Trophoblast cell (in vitro differentiated cells and primary cell): ENCODE results near the gene TVP23A.

Experiments
- DNase-seq, 2 donors: peaks; one replicate each; pipeline ENCODE4 v3.0.0-alpha.2; 2016
- H2AFZ ChIP-seq: 2 replicates; pipeline ENCODE4 v1.6.1; 2013; ENCODE audit warnings: low read length, moderate library complexity, mild to moderate bottlenecking; ENCODE audit not compliant: insufficient read depth, poor library complexity
- H2AK5ac ChIP-seq: 2 replicates; pipeline ENCODE4 v1.6.1; 2013; ENCODE audit warnings: mild to moderate bottlenecking, low read length
- H2BK120ac ChIP-seq: 2 replicates; pipeline ENCODE4 v1.6.1; 2013; ENCODE audit warnings: low read length, mild to moderate bottlenecking, moderate library complexity; ENCODE audit not compliant: insufficient read depth, poor library complexity
- H2BK12ac ChIP-seq: 2 replicates; pipeline ENCODE4 v1.6.1; 2013; ENCODE audit warnings: mild to moderate bottlenecking, low read length, moderate library complexity
- H2BK5ac ChIP-seq: 2 replicates; pipeline ENCODE4 v1.6.1; 2013; ENCODE audit warnings: low read length, low read depth, moderate library complexity, mild to moderate bottlenecking; ENCODE audit not compliant: poor library complexity
- H3K14ac ChIP-seq: 2 replicates; pipeline ENCODE4 v1.6.1; 2013; ENCODE audit warnings: mild to moderate bottlenecking, low read length
- H3K18ac ChIP-seq: 2 replicates; pipeline ENCODE4 v1.6.1; 2013; ENCODE audit warnings: mild to moderate bottlenecking, low read length
- H3K23ac ChIP-seq: 2 replicates; pipeline ENCODE4 v1.6.1; 2013; ENCODE audit warnings: low read length
- H3K27ac ChIP-seq: 2 replicates; pipeline ENCODE4 v1.5.1; 2013; ENCODE audit warnings: low read depth, mild to moderate bottlenecking, inconsistent platforms, low read length, moderate library complexity
- H3K27me3 ChIP-seq: 2 replicates; pipeline ENCODE4 v1.6.1; 2013; ENCODE audit warnings: inconsistent platforms, mild to moderate bottlenecking, low read length, moderate library complexity; ENCODE audit not compliant: insufficient read depth
- H3K36me3 ChIP-seq, 2 experiments: 1 replicate in 1 of 2; 2 replicates in 1 of 2; pipeline ENCODE4 v1.6.1; 2013; ENCODE audit warnings: low read length in 2 of 2, mild to moderate bottlenecking in 2 of 2, moderate library complexity in 1 of 2; ENCODE audit not compliant: insufficient read depth in 2 of 2, control insufficient read depth in 1 of 2
- H3K4ac ChIP-seq: 2 replicates; pipeline ENCODE4 v1.6.1; 2013; ENCODE audit warnings: low read depth, mild to moderate bottlenecking, low read length, moderate library complexity
- H3K4me1 ChIP-seq, 2 experiments: 1 replicate in 1 of 2; 2 replicates in 1 of 2; pipeline ENCODE4 v1.6.1; 2013; ENCODE audit warnings: low read length in 2 of 2, mild to moderate bottlenecking in 2 of 2, moderate library complexity in 1 of 2; ENCODE audit not compliant: insufficient read depth in 2 of 2, control insufficient read depth in 1 of 2
- H3K4me2 ChIP-seq: 2 replicates; pipeline ENCODE4 v1.6.1; 2013; ENCODE audit warnings: inconsistent platforms, mild to moderate bottlenecking, low read length, moderate library complexity
- H3K4me3 ChIP-seq: 2 replicates; pipeline ENCODE4 v1.5.1; 2013; ENCODE audit warnings: mild to moderate bottlenecking, low read depth, low read length, inconsistent platforms
- H3K79me1 ChIP-seq: one replicate; pipeline ENCODE4 v1.6.1; 2013; ENCODE audit warnings: low read length
- H3K79me2 ChIP-seq: 2 replicates; pipeline ENCODE4 v1.6.1; 2013; ENCODE audit warnings: low read length, mild to moderate bottlenecking; ENCODE audit not compliant: control insufficient read depth, insufficient read depth, poor library complexity
- H3K9ac ChIP-seq: 2 replicates; pipeline ENCODE4 v1.6.1; 2013; ENCODE audit warnings: mild to moderate bottlenecking, low read length
- H3K9me3 ChIP-seq: 2 replicates; pipeline ENCODE4 v1.6.1; 2013; ENCODE audit warnings: low read depth, mild to moderate bottlenecking, control low read depth, inconsistent platforms, low read length; ENCODE audit not compliant: insufficient read depth
- H4K12ac ChIP-seq: 2 replicates; pipeline ENCODE4 v1.6.1; 2013; ENCODE audit warnings: low read depth, mild to moderate bottlenecking, low read length, moderate library complexity
- H4K8ac ChIP-seq: 2 replicates; pipeline ENCODE4 v1.6.1; 2013; ENCODE audit warnings: low read depth, mild to moderate bottlenecking, low read length, moderate library complexity
- H4K91ac ChIP-seq: one replicate; pipeline ENCODE4 v1.6.1; 2013; ENCODE audit warnings: low read depth, mild to moderate bottlenecking, low read length, moderate library complexity
- WGBS: extraction: QIAGEN DNeasy Blood & Tissue Kit; methylation state at CpG from one replicate; pipeline ENCODE4 v1.1.7; 2013; ENCODE audit warnings: missing lambda C conversion rate; ENCODE audit not compliant: insufficient read length, insufficient coverage; ENCODE audit errors: extremely low coverage; 5-methylcytosine and 5-hydroxymethylcytosine counted together

Gene TVP23A

DNA sequence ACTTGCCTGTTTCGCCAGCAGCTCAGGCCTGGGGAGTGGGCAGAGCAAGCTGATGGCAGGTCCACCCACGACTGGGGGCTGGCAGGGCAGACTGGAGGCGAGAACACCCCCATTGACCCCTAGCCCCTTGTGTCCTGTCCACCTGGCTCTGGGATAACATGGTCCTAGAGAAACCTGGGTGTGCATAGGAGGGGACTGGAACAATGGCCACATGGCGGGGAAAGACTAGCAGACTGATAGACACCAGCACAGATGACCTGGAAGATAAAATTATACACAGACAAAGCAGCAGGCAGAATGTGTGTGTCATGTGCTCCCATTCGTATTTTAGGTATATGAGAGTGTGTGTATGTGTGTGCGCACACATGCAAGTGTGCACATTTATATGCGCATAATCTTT, 51.5 kb downstream of the TVP23A start:
- no peaks in the 10 kb centered on the region for H3K79me2 ChIP-seq
- no peaks in the 10 kb centered on the region for H3K79me1 ChIP-seq
- no peak overlapping the region for H3K4ac ChIP-seq
- H2BK120ac ChIP-seq = no peak overlapping the region
- no peak overlapping the region for H2AK5ac ChIP-seq
- H3K36me3 ChIP-seq = peaks cover 11 to 22% of the 10 kb centered on the region in 2 experiments
- H3K14ac ChIP-seq = no peak overlapping the region
- H3K27ac ChIP-seq = no peak overlapping the region
- no CpG with 5 or more reads among the region's 7 CpGs for WGBS
- no peak overlapping the region for H3K4me2 ChIP-seq
- H4K12ac ChIP-seq = no peak overlapping the region
- H3K18ac ChIP-seq = no peak overlapping the region
- no peak overlapping the region for H4K8ac ChIP-seq
- no peak overlapping the region for H2AFZ ChIP-seq
- peaks cover 4% of the 10 kb centered on the region for H3K9me3 ChIP-seq
- no peak overlapping the region for H2BK5ac ChIP-seq
- no peak overlapping the region for H3K9ac ChIP-seq
- no peak overlapping the region for H4K91ac ChIP-seq
- H2BK12ac ChIP-seq = no peak overlapping the region
- peaks cover 7 to 8% of the 10 kb centered on the region in 2 experiments for H3K4me1 ChIP-seq
- no peak overlapping the region for H3K23ac ChIP-seq
- no peak overlapping the region for H3K4me3 ChIP-seq
- no peak for DNase-seq
- H3K27me3 ChIP-seq = no peaks in the 10 kb centered on the region

DNA sequence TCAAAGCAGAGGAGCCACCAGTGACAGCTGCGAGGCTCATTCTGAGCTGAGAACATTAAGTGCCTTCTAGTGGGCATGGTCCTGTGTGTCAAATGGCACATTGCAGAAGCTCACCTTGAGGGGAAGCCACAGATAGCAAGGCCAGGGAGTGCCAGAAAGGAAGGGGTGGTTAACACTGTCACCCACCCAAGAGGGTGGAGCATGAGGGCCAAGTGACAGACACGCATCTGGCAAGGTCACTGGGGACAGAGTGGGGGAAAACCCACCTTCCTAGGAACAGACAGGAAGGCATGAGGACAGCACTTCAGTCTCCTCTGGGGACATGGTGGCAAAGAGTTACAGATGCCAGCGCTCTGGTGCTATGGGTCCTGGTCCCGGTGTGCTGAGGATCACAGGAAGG, 52.8 kb downstream of the TVP23A start:
- no peak overlapping the region for H3K4me2 ChIP-seq
- H3K79me2 ChIP-seq = no peaks in the 10 kb centered on the region
- no peak overlapping the region for H2BK5ac ChIP-seq
- no peak overlapping the region for H3K4me3 ChIP-seq
- no peak overlapping the region for H3K14ac ChIP-seq
- peaks cover 4% of the 10 kb centered on the region for H3K9me3 ChIP-seq
- no peak overlapping the region for H3K4ac ChIP-seq
- no peaks in the 10 kb centered on the region for H3K79me1 ChIP-seq
- no peak overlapping the region for H4K12ac ChIP-seq
- H3K18ac ChIP-seq = no peak overlapping the region
- peaks cover 4 to 7% of the 10 kb centered on the region in 2 experiments for H3K4me1 ChIP-seq
- no peak overlapping the region for H2AK5ac ChIP-seq
- H2BK120ac ChIP-seq = no peak overlapping the region
- no peak overlapping the region for H3K27ac ChIP-seq
- H3K36me3 ChIP-seq = peaks cover 23 to 33% of the 10 kb centered on the region in 2 experiments
- H3K9ac ChIP-seq = no peak overlapping the region
- H3K23ac ChIP-seq = no peak overlapping the region
- no peak overlapping the region for H4K91ac ChIP-seq
- H4K8ac ChIP-seq = no peak overlapping the region
- no peaks in the 10 kb centered on the region for H3K27me3 ChIP-seq
- H2BK12ac ChIP-seq = no peak overlapping the region
- no peak overlapping the region for H2AFZ ChIP-seq
- whole genome bisulfite sequencing = no CpG with 5 or more reads among the region's 4 CpGs
- DNase-seq = no peak

DNA sequence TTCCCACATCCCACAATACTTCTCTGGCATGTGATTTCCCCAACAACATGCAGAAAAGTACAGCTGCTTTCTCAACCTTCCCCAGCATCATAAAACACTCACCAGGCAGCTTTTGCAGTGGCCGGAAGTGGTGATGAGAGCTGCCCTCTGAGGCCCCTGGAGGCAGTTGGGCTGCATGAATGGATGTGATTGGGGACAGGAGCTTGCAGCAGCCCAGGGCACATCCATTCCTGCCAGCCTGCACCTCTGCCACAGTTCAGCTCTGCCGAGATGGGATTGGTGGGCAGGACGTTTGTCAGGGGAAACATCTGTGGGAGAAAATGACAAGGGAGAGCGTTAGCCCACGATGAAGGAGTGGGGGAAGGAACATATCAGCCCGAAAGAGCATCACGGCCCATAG, 55.1 kb downstream of the TVP23A start:
- H4K12ac ChIP-seq = no peak overlapping the region

DNA sequence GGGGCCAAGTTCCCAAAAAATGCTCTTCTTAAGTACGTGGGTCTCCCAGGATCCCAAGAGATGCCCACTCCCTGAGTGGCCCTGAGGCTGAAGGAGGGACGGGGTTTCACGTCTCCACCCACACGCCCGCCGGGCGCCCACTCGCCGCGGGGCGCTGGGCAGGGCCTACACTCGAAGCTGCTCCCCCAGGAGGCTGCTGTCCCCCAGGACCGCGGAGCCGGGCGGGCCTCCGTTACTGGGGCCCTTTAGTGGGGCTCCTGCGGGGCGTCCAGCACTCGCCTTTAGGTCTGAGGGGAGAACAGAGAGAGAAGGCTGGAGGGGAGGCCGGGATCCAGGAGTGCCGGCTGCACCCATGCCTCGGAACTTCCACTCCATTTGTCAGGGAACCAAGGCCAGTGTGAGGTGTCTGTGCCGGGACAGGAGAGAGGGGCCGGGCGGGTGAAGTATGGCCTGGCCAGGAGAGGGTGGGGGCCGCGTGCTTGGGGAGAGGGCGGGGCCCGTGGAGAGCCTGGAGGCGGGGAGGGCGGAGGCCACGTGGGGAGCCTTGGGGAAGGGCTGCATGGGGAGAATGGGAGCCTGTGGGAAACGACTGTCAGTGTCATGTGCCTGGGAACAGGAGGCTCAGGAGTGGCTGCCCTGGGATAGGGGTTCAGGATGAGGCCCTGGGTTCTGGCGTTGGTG, 56.1 kb downstream of the TVP23A start:
- Histone ChIP-seq H3K79me1 (no peaks in the 10 kb centered on the region), H3K4me1 (peaks cover 4 to 7% of the 10 kb centered on the region in 2 experiments), H3K9me3 (peaks cover 6% of the 10 kb centered on the region), H2AFZ (no peak overlapping the region), H4K91ac (no peak overlapping the region), H3K4ac (no peak overlapping the region), H3K9ac (no peak overlapping the region), H3K23ac (no peak overlapping the region), H3K27me3 (no peaks in the 10 kb centered on the region), H3K36me3 (peaks cover 41 to 54% of the 10 kb centered on the region in 2 experiments), H3K27ac (no peak overlapping the region), H4K8ac (no peak overlapping the region), H2BK120ac (no peak overlapping the region), H2BK12ac (no peak overlapping the region), H3K14ac (no peak overlapping the region), H3K18ac (no peak overlapping the region), H4K12ac (no peak overlapping the region), H3K79me2 (no peaks in the 10 kb centered on the region), H3K4me2 (no peak overlapping the region), H3K4me3 (no peak overlapping the region), H2AK5ac (no peak overlapping the region), H2BK5ac (no peak overlapping the region)
- no peak for DNase-seq
- no CpG with 5 or more reads among the region's 35 CpGs for WGBS

More for the DNA sequence above, 55.1 kb downstream of the TVP23A start:
- H2BK12ac ChIP-seq = no peak overlapping the region
- H3K4me3 ChIP-seq = no peak overlapping the region
- no peak overlapping the region for H3K23ac ChIP-seq
- H3K36me3 ChIP-seq = peaks cover 36 to 46% of the 10 kb centered on the region in 2 experiments
- H3K27me3 ChIP-seq = no peaks in the 10 kb centered on the region
- H3K4me2 ChIP-seq = no peak overlapping the region
- no peaks in the 10 kb centered on the region for H3K79me2 ChIP-seq
- no peak for DNase-seq
- H3K9ac ChIP-seq = no peak overlapping the region
- no peak overlapping the region for H3K14ac ChIP-seq
- H3K4me1 ChIP-seq = peaks cover 4 to 7% of the 10 kb centered on the region in 2 experiments
- no peak overlapping the region for H3K27ac ChIP-seq
- H2AK5ac ChIP-seq = no peak overlapping the region
- H4K91ac ChIP-seq = no peak overlapping the region
- no peak overlapping the region for H4K8ac ChIP-seq
- no peaks in the 10 kb centered on the region for H3K79me1 ChIP-seq
- no peak overlapping the region for H2AFZ ChIP-seq
- H2BK120ac ChIP-seq = no peak overlapping the region
- H2BK5ac ChIP-seq = no peak overlapping the region
- WGBS = no CpG with 5 or more reads among the region's 7 CpGs
- no peak overlapping the region for H3K18ac ChIP-seq
- no peak overlapping the region for H3K4ac ChIP-seq
- H3K9me3 ChIP-seq = peaks cover 6% of the 10 kb centered on the region
